HEK293 (cell line): ENCODE results near the gene TMEM98.

ENCODE experiments used
- CTCF ChIA-PET: fragments of 350-600 bp; formaldehyde crosslinking; extraction: SDS; loops from one replicate; lab custom pipeline; 2021; ENCODE audit warnings: antibody characterized with exemption; lab: Yijun Ruan, JAX
- POLR2A ChIA-PET: fragments of 300-600 bp; formaldehyde crosslinking; extraction: SDS; loops from one replicate; lab custom pipeline; 2020; ENCODE audit warnings: antibody characterized with exemption, inconsistent platforms; lab: Yijun Ruan, JAX
- H3K27ac ChIP-seq: fragments of 200-500 bp; sonication (Bioruptor generic); 2 replicates; pipeline ENCODE4 v1.5.1; 2014; ENCODE audit warnings: low read depth, low read length, control low read depth, inconsistent platforms; ENCODE audit errors: extremely low read depth
- H3K36me3 ChIP-seq, 2 experiments: fragments of 200-500 bp in 1 of 2; sonication (Bioruptor generic) in 1 of 2; 1 replicate in 1 of 2; 2 replicates in 1 of 2; pipeline ENCODE4 v1.5.1; 2014 to 2017; ENCODE audit warnings: inconsistent platforms in 2 of 2, low read length in 2 of 2; ENCODE audit not compliant: control insufficient read depth in 2 of 2, insufficient read depth in 1 of 2
- H3K4me1 ChIP-seq: fragments of 200-500 bp; sonication (Bioruptor generic); 2 replicates; pipeline ENCODE4 v1.5.1; 2014; ENCODE audit warnings: mild to moderate bottlenecking, low read length, inconsistent platforms; ENCODE audit not compliant: control insufficient read depth, insufficient read depth
- H3K4me3 ChIP-seq: 2 replicates; pipeline ENCODE4 v1.5.1; 2011; ENCODE audit warnings: low read depth, mild to moderate bottlenecking, control low read depth, low read length, moderate library complexity
- H3K9me3 ChIP-seq: fragments of 200-500 bp; sonication (Bioruptor generic); 2 replicates; pipeline ENCODE4 v1.5.1; 2014; ENCODE audit warnings: low read depth, low read length, inconsistent platforms; ENCODE audit not compliant: control insufficient read depth, insufficient read depth
- BCL6B ChIP-seq: fragments of 450-650 bp; formaldehyde crosslinking; IDR thresholded peaks from 2 replicates; pipeline ENCODE4 v1.5.1; 2017; ENCODE audit warnings: missing biosample characterization, missing genetic modification characterization
- KLF10 ChIP-seq: fragments of 450-650 bp; IDR thresholded peaks from 2 replicates; pipeline ENCODE4 v1.5.1; 2018; ENCODE audit warnings: missing biosample characterization, mild to moderate bottlenecking, missing genetic modification characterization
- WT1 ChIP-seq: fragments of 450-650 bp; formaldehyde crosslinking; IDR thresholded peaks from 2 replicates; pipeline ENCODE4 v1.5.1; 2016; ENCODE audit warnings: missing biosample characterization, missing genetic modification characterization
- ZBTB6 ChIP-seq: fragments of 450-650 bp; formaldehyde crosslinking; IDR thresholded peaks from 2 replicates; pipeline ENCODE4 v1.5.1; 2017; ENCODE audit warnings: missing biosample characterization, missing genetic modification characterization
- ZBTB8A ChIP-seq: fragments of 450-650 bp; formaldehyde crosslinking; IDR thresholded peaks from 2 replicates; pipeline ENCODE4 v1.5.1; 2016; ENCODE audit warnings: missing biosample characterization, missing genetic modification characterization
- ZFP3 ChIP-seq: fragments of 450-650 bp; formaldehyde crosslinking; IDR thresholded peaks from 2 replicates; pipeline ENCODE4 v1.5.1; 2016; ENCODE audit warnings: low read depth, missing biosample characterization, missing genetic modification characterization
- ZNF121 ChIP-seq: fragments of 450-650 bp; formaldehyde crosslinking; IDR thresholded peaks from 2 replicates; pipeline ENCODE4 v1.5.1; 2016; ENCODE audit warnings: missing biosample characterization, missing genetic modification characterization
- ZNF175 ChIP-seq: fragments of 450-650 bp; formaldehyde crosslinking; IDR thresholded peaks from 2 replicates; pipeline ENCODE4 v1.5.1; 2016; ENCODE audit warnings: missing biosample characterization, missing genetic modification characterization
- ZNF19 ChIP-seq: fragments of 450-650 bp; formaldehyde crosslinking; IDR thresholded peaks from 2 replicates; pipeline ENCODE4; 2016; ENCODE audit warnings: missing biosample characterization, missing genetic modification characterization, low read depth
- ZNF223 ChIP-seq: fragments of 450-650 bp; formaldehyde crosslinking; IDR thresholded peaks from 2 replicates; pipeline ENCODE4 v1.5.1; 2016; ENCODE audit warnings: missing biosample characterization, missing genetic modification characterization
- ZNF335 ChIP-seq: fragments of 450-650 bp; formaldehyde crosslinking; conservative IDR thresholded peaks from 2 replicates; pipeline ENCODE4 v1.5.1; 2016; ENCODE audit warnings: missing biosample characterization, missing genetic modification characterization
- ZNF488 ChIP-seq: fragments of 450-650 bp; formaldehyde crosslinking; IDR thresholded peaks from 2 replicates; pipeline ENCODE4 v1.5.1; 2016; ENCODE audit warnings: missing biosample characterization, missing genetic modification characterization
- ZNF548 ChIP-seq: fragments of 450-650 bp; formaldehyde crosslinking; IDR thresholded peaks from 2 replicates; pipeline ENCODE4 v1.5.1; 2016; ENCODE audit warnings: missing biosample characterization, missing genetic modification characterization
- ZNF623 ChIP-seq: fragments of 450-650 bp; formaldehyde crosslinking; IDR thresholded peaks from 2 replicates; pipeline ENCODE4 v1.5.1; 2016; ENCODE audit warnings: missing biosample characterization, missing genetic modification characterization
- ZNF639 ChIP-seq: fragments of 450-650 bp; formaldehyde crosslinking; IDR thresholded peaks from 2 replicates; pipeline ENCODE4 v1.5.1; 2016; ENCODE audit warnings: missing biosample characterization, missing genetic modification characterization
- ZNF654 ChIP-seq: fragments of 450-650 bp; formaldehyde crosslinking; IDR thresholded peaks from 2 replicates; pipeline ENCODE4 v1.5.1; 2016; ENCODE audit warnings: low read depth, missing biosample characterization, missing genetic modification characterization

The TMEM98 gene

GRCh38 chr17:32894245-32894644, 33.7 kb upstream of the TMEM98 start (continued):
- TF ChIP-seq ZNF121 (no peak), ZNF223 (no peak), ZBTB8A (no peak), ZNF19 (tag by site-specific recombination) (no peak)

- no peaks in the 10 kb centered on the region for H3K4me1 ChIP-seq
- ChIA-PET CTCF (interaction anchor here (0.6 to 1.5 kb wide), 5 partner anchors 12 to 113 kb away, joined by 3 to 8 read pairs (median 3); no protein-coding TSS in a partner anchor), POLR2A (no interaction called here)
These were observed 31.2 kb upstream of the TMEM98 start for GRCh38 chr17:32896647-32897258.

GRCh38 chr17:32899236-32900013, 28.5 kb upstream of the TMEM98 start:
- H3K36me3 ChIP-seq, result no peaks in the 10 kb centered on the region
- H3K27ac ChIP-seq, result no peak overlapping the region
- no peak overlapping the region for H3K4me3 ChIP-seq
- CTCF ChIA-PET, result interaction anchor here (0.5 to 1.4 kb wide), 4 partner anchors 10 to 787 kb away, joined by 3 to 8 read pairs (median 3); no protein-coding TSS in a partner anchor
- TF ChIP-seq BCL6B (tag by site-specific recombination) (no peak), ZNF623 (tag by site-specific recombination) (no peak), WT1 (tag by site-specific recombination) (no peak), KLF10 (tag by site-specific recombination) (no peak), ZNF654 (tag by site-specific recombination) (no peak)
- TF ChIP-seq, all 188 proteins: peak for 0
- H3K9me3 ChIP-seq, result no peaks in the 10 kb centered on the region
- H3K4me1 ChIP-seq, result no peaks in the 10 kb centered on the region
- POLR2A ChIA-PET, result no interaction called here

More at GRCh38 chr17:32896647-32897258, 31.2 kb upstream of the TMEM98 start:
- H3K27ac ChIP-seq, result no peak overlapping the region
- no peaks in the 10 kb centered on the region for H3K36me3 ChIP-seq
- no peak for TF ChIP-seq ZNF488 (tag by site-specific recombination)
- no peak for TF ChIP-seq ZNF335 (tag by site-specific recombination)
- TF ChIP-seq ZNF175 (tag by site-specific recombination), result no peak
- TF ChIP-seq ZNF639 (tag by site-specific recombination), result no peak
- no peak for TF ChIP-seq ZNF548 (tag by site-specific recombination)
- no peak for TF ChIP-seq ZFP3 (tag by site-specific recombination)
- no peak for TF ChIP-seq ZBTB6 (tag by site-specific recombination)
- H3K4me3 ChIP-seq, result no peak overlapping the region
- H3K9me3 ChIP-seq, result no peaks in the 10 kb centered on the region
